Camera-type eye (tissue), 1 donor: Measurements from ENCODE around the gene RFFL. TPM values are rescaled to one million over a fixed set of nuclear protein-coding genes. Genes with fewer than 3 reads are reported as not detected.

Source experiments
- total RNA-seq: library from RNA; depleted of rRNA; stranded (reverse); fragments of >200 nt; gene quantifications from one replicate; pipeline ENCODE4 v1.2.3, GENCODE V29; 2014

Gene RFFL, protein sequence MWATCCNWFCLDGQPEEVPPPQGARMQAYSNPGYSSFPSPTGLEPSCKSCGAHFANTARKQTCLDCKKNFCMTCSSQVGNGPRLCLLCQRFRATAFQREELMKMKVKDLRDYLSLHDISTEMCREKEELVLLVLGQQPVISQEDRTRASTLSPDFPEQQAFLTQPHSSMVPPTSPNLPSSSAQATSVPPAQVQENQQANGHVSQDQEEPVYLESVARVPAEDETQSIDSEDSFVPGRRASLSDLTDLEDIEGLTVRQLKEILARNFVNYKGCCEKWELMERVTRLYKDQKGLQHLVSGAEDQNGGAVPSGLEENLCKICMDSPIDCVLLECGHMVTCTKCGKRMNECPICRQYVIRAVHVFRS
- total RNA-seq = 13.2 TPM

DNA sequence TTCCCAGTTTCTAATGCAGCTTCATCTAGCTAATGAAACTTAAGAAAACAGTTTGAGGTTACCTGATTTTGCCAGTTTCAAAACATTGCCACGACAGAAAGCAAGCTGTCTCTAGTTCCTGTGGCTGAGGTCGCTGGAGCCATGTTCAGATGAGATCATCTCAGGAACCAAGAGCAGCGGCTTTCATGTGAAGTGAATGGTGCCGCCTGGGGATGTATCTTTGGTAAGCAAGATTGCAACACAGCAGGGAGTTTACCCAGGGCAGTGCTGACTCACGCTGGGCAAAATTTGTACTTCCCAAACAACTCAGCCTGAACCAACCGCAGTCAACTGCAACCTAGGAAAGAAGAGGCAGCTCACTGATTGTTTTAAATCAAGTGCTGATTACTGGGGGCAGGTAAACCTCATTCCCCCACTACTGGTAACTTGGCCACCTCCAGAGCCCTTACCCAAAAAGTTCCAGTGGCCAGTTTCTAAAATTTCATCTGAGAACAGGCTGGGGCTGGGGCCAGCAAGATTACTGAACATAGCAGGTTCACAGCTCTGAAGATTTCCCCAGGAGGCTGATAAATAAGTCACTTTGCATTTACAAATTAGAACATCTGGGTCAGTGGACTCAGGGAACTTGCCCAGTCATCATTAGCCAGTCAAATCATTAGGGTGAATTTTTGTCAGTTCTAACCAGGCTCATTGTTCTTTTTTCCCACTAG, at the start of gene RFFL:
Gene RFFL (minus strand): TSS at position 194 of the 710 bp plus-strand sequence. CDS start 37,154 bp downstream, outside the sequence.

DNA sequence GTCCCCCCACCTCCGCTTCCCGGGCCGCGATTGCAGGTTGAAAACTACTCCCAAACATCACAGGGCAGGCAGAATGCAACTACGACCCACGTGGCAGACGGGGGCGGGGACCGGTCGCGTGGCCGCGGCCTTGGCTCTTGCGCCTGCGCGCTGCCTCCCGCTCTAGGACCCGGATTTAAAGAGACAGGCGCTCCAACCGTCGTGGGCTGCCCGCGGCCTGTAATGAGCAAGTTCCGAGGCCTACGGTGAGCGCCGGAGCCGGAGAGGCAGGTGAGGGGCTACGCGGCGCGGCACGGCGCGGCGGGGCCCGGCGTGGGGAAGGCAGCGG, 83.2 kb downstream of the RFFL start, which contains the start of gene LIG3:
Gene LIG3 (plus strand): TSS at position 160 of the 328 bp plus-strand sequence. CDS start 2,494 bp downstream, outside the sequence.

DNA sequence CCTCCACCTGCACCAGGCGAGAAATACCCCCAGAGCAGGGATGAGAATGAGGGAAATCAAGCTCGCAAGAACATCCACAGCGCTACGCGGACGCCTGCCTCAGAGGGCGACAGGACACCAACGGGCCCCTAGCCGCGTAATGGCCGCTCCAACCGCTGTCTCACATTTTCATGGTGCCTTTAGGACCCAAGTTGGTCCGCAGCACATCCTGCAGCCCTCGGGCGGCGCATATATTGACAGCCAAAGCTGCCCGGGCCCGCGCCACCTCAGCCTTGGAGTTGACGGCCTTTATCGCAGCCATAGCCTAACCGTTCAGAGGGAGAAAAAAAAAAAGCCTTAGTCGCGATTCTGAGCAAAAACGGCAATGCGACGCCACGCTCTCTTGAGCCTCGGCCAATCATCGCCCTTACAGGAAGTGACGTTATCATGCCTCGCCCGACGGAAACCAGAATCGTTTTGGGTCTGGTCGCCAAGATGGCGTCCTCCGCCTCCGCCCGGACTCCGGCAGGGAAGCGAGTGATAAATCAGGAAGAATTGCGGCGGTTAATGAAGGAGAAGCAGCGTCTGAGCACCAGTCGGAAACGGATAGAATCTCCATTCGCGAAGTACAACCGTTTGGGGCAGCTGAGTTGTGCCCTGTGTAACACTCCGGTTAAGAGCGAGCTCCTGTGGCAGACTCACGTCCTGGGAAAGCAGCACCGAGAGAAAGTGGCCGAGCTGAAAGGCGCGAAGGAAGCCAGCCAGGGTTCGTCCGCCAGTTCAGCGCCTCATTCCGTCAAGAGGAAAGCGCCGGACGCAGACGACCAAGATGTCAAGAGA, 102.2 kb downstream of the RFFL start, which contains the start of the genes CCT6B and ZNF830:
Gene CCT6B (minus strand): TSS at position 368 of the 819 bp plus-strand sequence. CDS start 67 bp downstream, at position 301.
Gene ZNF830 (plus strand): TSS at position 448 of the 819 bp plus-strand sequence. CDS start 27 bp downstream, at position 475.

Other genes with a start within 250 kb of the RFFL start
- gene CCT6B, start 102.2 kb downstream of the RFFL start, total RNA-seq = 4.5 TPM
- 19.1 TPM for gene ZNF830, start 102.2 kb downstream of the RFFL start, total RNA-seq
- gene LIG3, start 83.2 kb downstream of the RFFL start, total RNA-seq = 68.3 TPM
- gene RAD51D, start 56.2 kb upstream of the RFFL start, total RNA-seq = 10.3 TPM
- gene FNDC8, start 57.9 kb upstream of the RFFL start, total RNA-seq = not detected
- 24.4 TPM for gene NLE1, start 78.6 kb upstream of the RFFL start, total RNA-seq
- gene UNC45B, start 84.1 kb upstream of the RFFL start, total RNA-seq = 14.8 TPM
- not detected for gene SLC35G3, start 130.7 kb upstream of the RFFL start, total RNA-seq
- 17.3 TPM for gene SLFN5, start 179.4 kb upstream of the RFFL start, total RNA-seq